ENCODE data around the gene FLYWCH1.

DNA sequence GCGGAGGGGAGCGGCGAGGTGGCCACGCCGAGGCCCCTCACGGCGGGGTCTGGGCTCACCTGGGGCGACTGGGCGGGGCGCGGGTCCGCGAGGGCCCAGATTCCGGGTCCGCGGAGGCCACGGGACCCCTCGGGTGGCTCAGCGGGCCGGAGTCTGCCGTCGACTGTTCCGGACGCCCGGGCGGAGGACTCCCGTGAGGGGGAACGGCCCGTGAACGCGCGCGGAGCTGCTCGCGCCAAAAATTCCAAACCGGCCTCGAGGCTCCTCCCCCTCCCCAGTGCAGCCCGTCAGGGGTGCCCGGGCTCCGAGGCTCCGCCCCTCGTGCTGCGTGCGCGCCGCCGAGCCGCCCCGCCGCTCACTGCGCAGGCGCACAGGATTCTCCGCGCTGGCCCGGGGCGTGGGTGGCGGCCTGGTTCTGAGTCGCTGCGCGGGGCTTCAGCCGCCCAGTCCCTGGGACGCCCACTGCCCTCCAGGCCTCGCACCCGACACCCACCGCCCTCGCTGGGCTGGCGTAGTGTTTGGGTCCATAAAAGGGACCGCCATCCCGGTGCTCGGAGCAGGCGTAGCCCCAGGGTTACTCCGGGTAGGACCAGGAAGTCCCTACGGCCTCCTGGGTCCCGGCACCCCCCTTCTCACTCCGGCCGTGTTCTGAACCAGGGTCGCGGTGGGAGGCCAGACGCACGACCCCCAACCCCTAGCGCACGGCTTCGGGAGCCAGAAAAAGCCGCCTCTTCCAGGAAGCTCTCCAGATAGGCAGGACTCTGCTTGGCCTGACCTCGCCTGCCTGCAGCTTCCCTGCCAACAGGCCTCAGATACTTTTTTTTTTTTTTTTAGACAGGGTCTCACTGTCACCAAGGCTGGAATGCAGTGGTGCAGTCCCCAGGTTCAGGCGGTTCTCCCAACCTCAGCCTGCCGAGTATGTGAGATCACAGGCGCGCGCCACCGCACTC, 68.8 kb downstream of the FLYWCH1 start, which contains the start of gene PKMYT1:
- TF ChIP-seq CTCF (IDR thresholded peaks at IDR 0.05) (peak in 1 of 3 experiments; percentile 42), POLR2AphosphoS5 (IDR thresholded peaks at IDR 0.05) (peak; percentile 96 to 99), POLR2A (IDR thresholded peaks at IDR 0.05; ENCODE audit: low read depth) (peak; percentile 94)
